ENCODE measurements around the gene PDGFD.

DNA sequence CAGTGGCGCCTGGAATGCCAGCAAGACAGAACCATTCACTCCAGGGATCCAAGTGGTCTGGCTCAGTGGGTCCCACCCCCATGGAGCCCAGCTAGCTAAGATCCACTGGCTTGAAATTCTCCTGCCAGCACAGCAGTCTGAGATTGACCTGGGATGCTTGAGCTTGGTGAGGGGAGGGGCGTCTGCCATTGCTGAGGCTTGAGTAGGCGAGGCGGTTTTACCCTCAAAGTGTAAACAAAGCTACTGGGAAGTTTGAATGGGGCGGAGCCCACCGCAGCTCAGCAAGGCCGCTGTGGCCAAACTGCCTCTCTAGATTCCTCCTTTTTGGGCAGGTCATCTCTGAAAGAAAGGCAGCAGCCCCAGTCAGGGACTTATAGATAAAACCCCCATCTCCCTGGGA is 253.2 kb downstream of the PDGFD start:
- no peak for TF ChIP-seq CTCF (IDR thresholded peaks at IDR 0.05)
- no peak for TF ChIP-seq EZH2 (IDR thresholded peaks at IDR 0.05; ENCODE audit: borderline replicate concordance, insufficient read depth, low read depth, low read length, poor library complexity, severe bottlenecking)

Data from B cell (primary cell).